ENCODE data around the gene IL4I1. TPM values are rescaled to one million over a fixed set of nuclear protein-coding genes. Genes with fewer than 3 reads are reported as not detected.

The IL4I1 gene
- total RNA-seq, 1 donor from 2014 or later: 0.12 TPM

DNA sequence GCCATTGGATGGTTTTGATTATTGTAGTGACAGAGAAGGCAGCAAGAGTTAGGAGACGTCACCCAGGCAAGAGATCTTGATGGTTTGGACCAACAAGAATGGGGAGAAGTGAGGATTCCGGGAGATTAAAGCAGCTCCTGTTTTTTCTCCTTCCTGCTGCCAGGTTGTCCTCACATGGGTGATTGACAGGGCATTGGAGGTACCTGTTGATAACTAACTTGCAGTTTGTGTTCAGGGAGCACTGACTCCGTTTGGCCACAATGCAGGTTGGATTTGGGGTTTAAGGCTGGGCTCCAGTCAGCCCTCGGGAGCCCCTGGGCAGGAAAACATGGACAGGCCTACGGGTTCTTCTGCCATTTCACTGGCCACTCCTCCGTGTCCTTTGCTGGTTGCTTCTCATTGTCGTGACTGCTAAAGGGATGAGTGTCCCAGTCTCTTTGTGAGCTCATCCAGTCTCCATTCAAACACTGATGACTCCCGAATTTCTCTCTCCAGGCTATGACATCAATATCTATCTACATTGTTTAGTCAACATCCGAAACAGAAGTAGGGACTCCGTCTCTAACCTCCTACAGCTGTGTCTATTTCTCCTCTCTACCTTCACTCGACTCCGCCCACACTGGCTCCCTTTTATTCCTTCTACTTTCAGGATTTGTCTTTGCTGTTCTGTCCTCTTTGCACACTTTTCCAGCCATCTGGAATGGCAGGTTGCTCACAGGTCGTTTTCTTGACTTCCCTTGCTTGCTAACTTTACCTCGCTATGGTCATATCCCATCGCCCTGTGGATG lies 47.1 kb downstream of the IL4I1 start:
- Mint-ChIP-seq H3K36me3 (ENCODE audit: low read depth) (peaks cover 26% of the 10 kb centered on the region), H3K4me3 (peak overlapping the region; percentile 95), H3K27me3 (ENCODE audit: low read depth) (peaks cover 14% of the 10 kb centered on the region), H3K4me1 (peaks cover 26% of the 10 kb centered on the region), H3K27ac (ENCODE audit: unreplicated experiment) (no peak overlapping the region), H3K9me3 (peaks cover 4% of the 10 kb centered on the region)
- TF ChIP-seq, protein P1, sequence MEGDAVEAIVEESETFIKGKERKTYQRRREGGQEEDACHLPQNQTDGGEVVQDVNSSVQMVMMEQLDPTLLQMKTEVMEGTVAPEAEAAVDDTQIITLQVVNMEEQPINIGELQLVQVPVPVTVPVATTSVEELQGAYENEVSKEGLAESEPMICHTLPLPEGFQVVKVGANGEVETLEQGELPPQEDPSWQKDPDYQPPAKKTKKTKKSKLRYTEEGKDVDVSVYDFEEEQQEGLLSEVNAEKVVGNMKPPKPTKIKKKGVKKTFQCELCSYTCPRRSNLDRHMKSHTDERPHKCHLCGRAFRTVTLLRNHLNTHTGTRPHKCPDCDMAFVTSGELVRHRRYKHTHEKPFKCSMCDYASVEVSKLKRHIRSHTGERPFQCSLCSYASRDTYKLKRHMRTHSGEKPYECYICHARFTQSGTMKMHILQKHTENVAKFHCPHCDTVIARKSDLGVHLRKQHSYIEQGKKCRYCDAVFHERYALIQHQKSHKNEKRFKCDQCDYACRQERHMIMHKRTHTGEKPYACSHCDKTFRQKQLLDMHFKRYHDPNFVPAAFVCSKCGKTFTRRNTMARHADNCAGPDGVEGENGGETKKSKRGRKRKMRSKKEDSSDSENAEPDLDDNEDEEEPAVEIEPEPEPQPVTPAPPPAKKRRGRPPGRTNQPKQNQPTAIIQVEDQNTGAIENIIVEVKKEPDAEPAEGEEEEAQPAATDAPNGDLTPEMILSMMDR (conservative IDR thresholded peaks at IDR 0.05): no peak
- DNase-seq (ENCODE audit: low read depth, low spot score): no peak

DNA sequence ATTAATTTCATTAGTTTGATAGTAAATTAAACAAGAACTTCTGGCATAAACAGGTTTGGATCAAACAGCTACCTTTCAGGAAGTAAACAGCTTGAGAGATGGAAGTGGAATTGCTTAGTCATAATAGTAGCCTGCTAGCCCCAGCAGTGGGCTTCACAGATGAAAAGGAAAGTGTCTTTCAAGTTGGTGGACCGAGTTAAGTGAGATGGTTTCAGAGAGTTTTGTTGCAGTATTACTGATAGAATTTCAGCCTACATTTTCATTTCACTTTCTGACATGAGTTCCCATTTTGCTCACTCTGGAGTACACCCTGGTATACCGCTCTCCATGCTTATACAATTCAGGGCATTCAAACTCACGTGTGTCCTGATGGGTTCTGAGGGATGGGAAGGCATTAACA lies 47.7 kb downstream of the IL4I1 start:
- Mint-ChIP-seq H3K27ac (ENCODE audit: unreplicated experiment) (no peak overlapping the region), H3K4me1 (peaks cover 26% of the 10 kb centered on the region), H3K9me3 (peaks cover 4% of the 10 kb centered on the region), H3K4me3 (peak overlapping the region; percentile 67), H3K36me3 (ENCODE audit: low read depth) (peaks cover 26% of the 10 kb centered on the region), H3K27me3 (ENCODE audit: low read depth) (peaks cover 14% of the 10 kb centered on the region)
- no peak for DNase-seq (ENCODE audit: low read depth, low spot score)
- TF ChIP-seq, protein P1 (conservative IDR thresholded peaks at IDR 0.05): no peak

GRCh38 chr19:49847731-49848696 lies 48.7 kb downstream of the IL4I1 start:
- peaks cover 26% of the 10 kb centered on the region for H3K36me3 Mint-ChIP-seq (ENCODE audit: low read depth)
- H3K27ac Mint-ChIP-seq (ENCODE audit: unreplicated experiment): no peak overlapping the region
- peaks cover 19% of the 10 kb centered on the region for H3K4me1 Mint-ChIP-seq
- H3K9me3 Mint-ChIP-seq: peaks cover 4% of the 10 kb centered on the region
- H3K4me3 Mint-ChIP-seq: peak overlapping the region; percentile 69
- no peak for DNase-seq (ENCODE audit: low read depth, low spot score)
- TF ChIP-seq, protein P1 (conservative IDR thresholded peaks at IDR 0.05): no peak
- peaks cover 14% of the 10 kb centered on the region for H3K27me3 Mint-ChIP-seq (ENCODE audit: low read depth)

- Mint-ChIP-seq H3K36me3 (ENCODE audit: low read depth) (peaks cover 18% of the 10 kb centered on the region), H3K27ac (ENCODE audit: unreplicated experiment) (no peak overlapping the region), H3K27me3 (ENCODE audit: low read depth) (peaks cover 3% of the 10 kb centered on the region), H3K4me1 (peaks cover 8% of the 10 kb centered on the region), H3K9me3 (peaks cover 4% of the 10 kb centered on the region), H3K4me3 (peak overlapping the region; percentile 70)
- TF ChIP-seq, protein P1 (conservative IDR thresholded peaks at IDR 0.05): no peak
- no peak for DNase-seq (ENCODE audit: low read depth, low spot score)
Measured at GRCh38 chr19:49846408-49846807, 50.3 kb downstream of the IL4I1 start.

- Mint-ChIP-seq H3K4me1 (peaks cover 11% of the 10 kb centered on the region), H3K27ac (ENCODE audit: unreplicated experiment) (no peak overlapping the region)
Measured at GRCh38 chr19:49845414-49845813, 51.3 kb downstream of the IL4I1 start.

More at GRCh38 chr19:49845414-49845813, 51.3 kb downstream of the IL4I1 start:
- peaks cover 4% of the 10 kb centered on the region for H3K9me3 Mint-ChIP-seq
- no peaks in the 10 kb centered on the region for H3K27me3 Mint-ChIP-seq (ENCODE audit: low read depth)
- DNase-seq (ENCODE audit: low read depth, low spot score): no peak
- H3K4me3 Mint-ChIP-seq: no peak overlapping the region
- H3K36me3 Mint-ChIP-seq (ENCODE audit: low read depth): peaks cover 18% of the 10 kb centered on the region
- TF ChIP-seq, protein P1 (conservative IDR thresholded peaks at IDR 0.05): no peak

Measured in neural crest cell (in vitro differentiated cells).